Fibroblast of skin of scalp (primary cell): ENCODE results near the gene NRG2.

Experiments
- DNase-seq: peaks from one replicate; pipeline ENCODE4 v3.0.0-alpha.2; 2013

The NRG2 gene

DNA sequence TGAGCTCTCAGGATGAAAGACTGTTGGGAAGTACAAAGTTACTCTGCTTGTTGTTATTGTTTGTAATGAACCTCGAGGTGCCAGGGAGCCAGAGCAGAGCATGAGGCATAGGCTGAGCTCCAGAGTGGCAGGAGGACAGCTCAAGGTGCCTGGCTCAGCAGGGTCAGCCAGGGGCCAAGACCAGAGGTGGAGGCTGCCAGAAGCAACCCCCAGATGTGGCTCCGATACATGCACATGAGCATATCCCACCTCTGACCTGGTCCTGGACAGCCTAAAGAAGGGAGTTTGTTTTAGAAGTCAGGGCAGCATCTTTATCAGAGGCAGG is 141.9 kb downstream of the NRG2 start:
- no peak for DNase-seq

DNA sequence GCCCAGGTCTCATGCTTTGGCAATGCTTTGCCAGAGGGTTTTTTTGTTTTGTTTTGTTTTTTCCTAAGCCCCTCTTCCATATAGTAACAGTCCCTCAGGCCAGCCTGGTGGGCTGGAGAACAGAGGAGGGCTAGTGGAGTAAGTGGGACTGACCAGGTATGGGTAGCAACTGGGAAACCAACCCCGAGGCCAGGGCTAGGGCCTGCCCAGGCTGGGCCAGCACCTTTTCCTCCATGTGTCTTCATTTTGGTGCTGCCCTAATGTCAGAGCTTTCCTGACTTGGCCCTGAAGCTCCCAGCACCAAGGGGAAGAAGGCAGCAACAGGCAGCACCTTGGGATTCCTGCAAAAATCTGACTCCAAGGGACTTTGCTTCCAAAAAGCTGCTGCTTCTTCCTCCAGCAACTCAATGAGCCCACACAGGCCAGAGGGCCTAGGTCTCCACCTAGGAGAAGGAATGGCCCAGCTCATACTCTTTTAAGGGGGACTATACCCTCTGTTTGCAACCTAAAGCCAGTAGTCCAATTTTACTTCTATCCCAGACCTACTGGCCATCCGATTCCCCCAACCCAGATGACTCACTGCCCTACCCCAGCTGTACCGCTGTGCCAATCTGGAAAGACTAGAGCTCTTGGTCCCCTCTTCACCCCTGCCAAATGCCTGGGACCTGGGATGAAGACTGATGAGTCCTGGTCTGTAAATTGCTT is 142.4 kb downstream of the NRG2 start:
- DNase-seq, result no peak

GRCh38 chr5:139898981-139899380 is 144.1 kb downstream of the NRG2 start:
- DNase-seq, result no peak

DNA sequence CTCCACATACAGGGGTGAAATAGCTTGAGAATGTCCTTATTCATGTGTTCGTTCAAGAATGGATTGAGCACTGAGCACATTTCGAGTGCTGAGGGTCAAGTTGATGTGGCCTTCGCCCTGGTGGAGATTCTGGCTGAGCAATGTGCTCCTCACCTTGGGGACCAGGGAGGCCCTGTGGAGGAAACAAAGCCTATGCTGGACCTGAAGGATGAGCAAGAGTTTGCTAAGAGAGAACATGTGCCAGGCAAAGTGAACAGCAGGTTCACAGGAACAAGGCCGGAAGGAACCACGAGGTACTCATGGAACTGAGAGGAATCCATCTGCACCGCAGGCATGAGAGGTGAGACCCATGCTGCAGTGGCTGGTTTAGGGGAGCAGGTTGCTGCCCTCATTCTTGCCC is 145.1 kb downstream of the NRG2 start:
- DNase-seq, result no peak

DNA sequence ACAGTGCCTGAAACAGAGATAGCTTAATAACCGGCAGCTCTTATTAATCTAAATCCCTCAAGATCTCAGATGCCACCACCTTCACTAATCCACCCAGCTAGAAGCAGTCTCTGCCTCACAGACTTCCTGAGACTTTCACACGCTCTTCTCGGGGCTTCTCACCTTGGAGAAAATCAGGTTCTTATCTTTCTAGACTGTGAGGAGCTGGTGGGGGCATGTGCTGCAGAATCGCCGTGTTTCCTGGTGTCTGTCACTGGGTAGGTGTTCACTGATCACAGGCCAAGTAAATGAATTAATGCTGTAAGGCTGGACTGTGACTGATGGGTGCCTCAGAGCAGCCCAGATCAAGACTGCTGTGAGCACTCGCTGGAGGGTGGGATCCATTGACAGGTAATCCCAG is 145.8 kb downstream of the NRG2 start:
- DNase-seq, result no peak

- DNase-seq, result no peak
These were observed 146.4 kb downstream of the NRG2 start for GRCh38 chr5:139896718-139897117.

DNA sequence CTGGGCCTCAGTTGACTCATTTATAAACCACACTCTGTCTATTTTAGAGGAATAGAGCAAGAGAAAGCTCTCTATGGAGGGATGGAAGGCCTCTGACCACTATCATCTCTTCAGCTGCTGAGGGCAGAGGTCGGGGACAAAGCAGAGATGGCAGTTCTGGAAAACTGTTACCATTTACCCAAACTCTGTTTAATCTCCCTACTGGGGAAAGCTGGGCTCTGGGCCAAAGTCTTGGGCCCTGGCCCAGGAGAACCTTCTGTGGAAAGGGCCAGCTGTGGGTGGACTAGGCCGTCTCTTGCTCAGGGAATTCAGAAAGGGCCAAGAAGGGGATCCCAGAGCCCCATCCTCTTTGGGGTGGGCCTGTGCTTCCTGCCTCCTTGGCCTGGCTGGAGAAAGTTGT is 147.5 kb downstream of the NRG2 start:
- DNase-seq, result no peak

DNA sequence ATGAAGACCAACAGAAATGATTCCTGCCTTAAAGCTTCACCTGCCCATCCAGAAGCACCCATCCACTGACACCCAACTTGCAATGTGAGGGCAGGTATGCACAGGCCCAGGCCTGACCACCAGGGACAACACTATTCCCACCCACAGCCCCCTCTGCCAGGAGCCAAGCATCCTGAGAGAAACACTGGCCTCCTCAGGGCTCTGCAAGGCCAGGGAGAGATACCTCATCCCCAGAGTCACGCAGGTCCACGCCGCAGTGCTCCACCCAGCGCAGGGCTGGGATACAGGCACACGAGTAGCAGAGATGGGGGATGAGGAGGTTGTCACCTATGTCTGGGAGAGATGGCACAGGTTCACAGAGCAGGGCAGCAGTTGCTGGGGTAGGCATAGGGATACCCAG is 148.1 kb downstream of the NRG2 start:
- no peak for DNase-seq

- no peak for DNase-seq
These were observed 149.2 kb downstream of the NRG2 start for GRCh38 chr5:139893873-139894272.

- no peak for DNase-seq
These were observed 153.7 kb downstream of the NRG2 start for GRCh38 chr5:139889410-139889809.

DNA sequence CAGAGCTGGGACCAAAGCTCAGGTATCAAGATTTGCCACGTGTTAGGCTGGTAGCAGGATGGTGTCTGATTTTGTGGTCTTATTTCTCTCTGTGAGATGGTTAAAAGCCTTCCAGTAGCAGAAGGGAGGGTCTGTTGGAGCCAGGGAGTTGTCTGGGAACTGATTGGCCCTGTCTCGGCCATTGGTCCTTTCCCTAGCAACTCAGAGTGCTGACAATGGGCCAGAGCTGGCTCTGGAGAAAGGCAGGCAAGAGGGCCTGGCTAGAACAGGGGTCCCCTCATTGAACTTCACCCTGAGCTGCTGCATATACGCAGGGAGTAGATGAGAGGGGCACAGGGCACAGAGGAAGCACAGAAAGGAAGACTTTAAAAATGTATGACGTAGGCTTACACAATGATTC is 154.7 kb downstream of the NRG2 start:
- DNase-seq, result no peak

DNA sequence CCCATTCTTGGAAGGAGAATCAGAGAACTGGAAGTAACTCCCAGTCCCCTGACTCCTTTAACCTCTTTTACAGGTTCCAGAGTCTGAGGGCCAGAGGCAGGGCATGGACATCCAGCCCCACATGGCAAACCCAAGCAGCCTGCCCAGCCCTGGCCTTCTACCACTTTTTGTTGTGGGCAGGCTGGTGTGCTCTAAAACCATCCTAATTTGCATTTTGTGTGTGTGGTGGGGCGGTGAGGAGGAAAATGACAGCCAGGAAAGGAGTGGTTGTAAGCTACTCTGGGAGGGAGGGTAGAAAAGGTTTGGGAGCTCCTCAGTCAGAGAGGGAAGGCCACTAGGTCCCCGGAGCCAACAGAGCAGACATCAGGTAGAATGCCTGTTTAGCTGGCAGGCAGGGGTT is 156.9 kb downstream of the NRG2 start:
- DNase-seq, result no peak

DNA sequence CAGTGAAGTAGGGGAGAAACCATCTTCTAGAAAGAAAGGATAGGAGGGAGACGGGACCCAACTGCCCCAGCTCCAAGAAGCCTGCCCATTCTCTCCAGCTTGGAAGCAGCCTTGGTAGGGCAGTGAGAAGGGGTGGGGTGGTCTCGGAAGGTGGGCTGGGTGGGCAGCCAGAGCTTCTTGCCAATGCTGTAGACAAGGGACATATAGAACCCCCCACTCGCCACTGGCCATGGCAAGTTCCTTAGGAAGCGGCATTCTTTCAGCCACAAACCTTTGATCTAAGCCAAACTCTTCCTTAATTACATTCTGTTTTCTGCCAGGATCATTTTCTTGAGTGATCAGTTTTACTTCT is 157.3 kb downstream of the NRG2 start:
- DNase-seq, result no peak

DNA sequence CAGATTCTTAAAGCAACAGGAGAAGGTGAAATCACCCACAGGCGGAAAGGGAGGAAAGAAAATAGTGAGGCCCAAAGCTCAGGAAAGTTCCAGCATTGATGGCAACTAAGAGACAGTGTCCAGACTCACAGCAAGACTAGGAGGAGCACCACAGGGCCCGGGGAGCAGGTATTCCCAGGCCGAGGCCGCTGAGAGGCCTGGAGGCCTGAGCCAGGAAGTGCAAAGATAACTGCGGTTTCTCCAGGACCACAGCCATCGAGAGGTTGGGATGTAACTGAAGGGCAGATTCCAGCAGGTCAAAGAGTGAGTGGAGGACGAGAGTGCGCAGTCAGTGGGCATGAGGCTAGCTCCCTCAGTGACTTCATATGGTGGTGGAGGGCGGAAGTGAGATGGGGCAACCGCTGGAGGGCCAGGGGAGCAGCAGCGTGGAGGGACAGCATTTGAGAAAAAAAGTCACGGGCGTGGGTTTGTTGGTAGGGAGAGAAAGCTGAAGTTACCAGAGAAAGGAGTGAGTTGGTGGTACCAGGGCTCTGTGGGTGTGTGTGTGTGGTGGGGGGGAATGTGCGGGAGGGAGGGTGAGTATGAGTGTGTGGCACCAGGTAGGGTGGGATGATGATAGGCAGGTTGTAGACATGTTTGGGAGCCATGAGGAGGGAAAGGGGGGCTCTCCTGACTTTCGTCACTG is 157.8 kb downstream of the NRG2 start:
- no peak for DNase-seq

- no peak for DNase-seq
These were observed 158.4 kb downstream of the NRG2 start for GRCh38 chr5:139884734-139885133.

DNA sequence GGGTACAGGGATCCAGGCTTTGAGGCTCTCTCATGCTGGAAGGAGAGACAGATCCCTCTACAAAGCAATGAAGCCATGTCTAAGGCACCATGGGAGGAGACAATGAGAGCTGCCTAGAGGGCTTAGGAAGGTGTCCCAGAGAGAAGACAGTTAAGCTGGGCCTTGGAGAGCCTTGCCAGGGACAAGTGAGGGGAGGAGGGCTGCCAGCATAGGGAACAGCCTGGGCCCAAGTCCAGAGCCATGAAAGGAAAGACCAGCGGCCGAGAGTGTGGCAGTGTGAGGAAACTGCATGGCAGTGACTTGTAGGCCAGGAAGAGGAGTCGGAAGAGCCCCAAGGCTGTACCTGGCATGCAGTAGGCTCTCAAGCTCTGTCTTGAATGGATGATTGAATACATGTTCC is 159.0 kb downstream of the NRG2 start:
- no peak for DNase-seq

GRCh38 chr5:139882961-139883539 is 160.0 kb downstream of the NRG2 start:
- no peak for DNase-seq

DNA sequence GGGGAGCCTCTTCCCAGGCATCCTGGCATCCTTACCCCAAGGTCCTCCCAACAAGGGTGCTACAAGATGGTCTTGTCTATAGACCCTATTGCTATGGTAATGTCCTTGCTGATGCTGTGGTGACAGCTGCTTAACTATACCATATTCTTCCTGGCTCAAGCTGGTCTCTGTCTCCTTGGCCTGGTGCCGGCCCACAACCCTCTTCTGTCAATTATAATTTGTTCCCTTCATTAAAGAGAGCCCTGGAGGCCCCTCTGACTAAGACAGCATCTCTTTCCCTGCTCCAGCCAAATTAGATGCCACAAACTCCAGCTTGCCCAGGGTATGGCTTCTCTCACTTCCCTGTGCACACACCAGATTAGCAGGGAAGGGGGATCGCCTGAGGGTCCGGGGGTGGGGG is 160.8 kb downstream of the NRG2 start:
- no peak for DNase-seq

GRCh38 chr5:139881143-139881733 is 161.9 kb downstream of the NRG2 start:
- DNase-seq, result no peak

DNA sequence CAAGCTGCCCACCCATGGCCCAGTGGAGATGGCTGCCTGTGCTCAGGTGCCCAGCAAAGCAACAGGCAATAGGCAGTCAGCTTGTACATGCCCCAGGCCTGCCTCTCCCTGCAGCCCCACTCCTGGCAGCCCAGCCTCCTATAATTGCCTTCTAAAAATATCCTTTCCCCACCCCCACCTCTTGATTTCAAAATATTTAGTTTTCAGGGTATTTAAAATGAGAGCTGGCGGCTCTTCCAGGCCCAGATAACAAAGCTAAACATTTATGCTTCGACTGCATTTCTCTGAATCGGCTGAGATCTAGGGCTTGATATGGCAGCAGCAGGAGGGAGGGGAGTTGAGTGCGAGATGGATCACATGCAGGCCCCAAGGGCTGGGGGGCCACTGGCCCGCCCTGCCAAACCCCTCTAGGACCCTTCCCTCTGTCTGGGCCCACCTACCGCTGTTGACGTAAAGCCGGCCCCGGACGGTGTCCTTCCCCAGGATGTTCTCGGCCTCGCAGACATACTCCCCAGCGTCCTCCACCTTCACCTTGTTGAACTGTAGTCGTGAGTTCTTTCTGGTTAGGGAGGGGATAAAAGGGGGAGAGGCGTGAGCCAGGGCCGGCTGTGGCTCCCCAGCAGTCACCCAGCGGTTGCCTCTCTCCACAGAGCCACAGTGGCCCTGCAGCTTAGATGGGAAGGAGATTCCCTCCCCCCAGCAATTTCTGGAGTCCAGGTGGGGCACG is 162.5 kb downstream of the NRG2 start:
- DNase-seq, result no peak

- DNase-seq, result no peak
These were observed 165.0 kb downstream of the NRG2 start for GRCh38 chr5:139878093-139878492.

DNA sequence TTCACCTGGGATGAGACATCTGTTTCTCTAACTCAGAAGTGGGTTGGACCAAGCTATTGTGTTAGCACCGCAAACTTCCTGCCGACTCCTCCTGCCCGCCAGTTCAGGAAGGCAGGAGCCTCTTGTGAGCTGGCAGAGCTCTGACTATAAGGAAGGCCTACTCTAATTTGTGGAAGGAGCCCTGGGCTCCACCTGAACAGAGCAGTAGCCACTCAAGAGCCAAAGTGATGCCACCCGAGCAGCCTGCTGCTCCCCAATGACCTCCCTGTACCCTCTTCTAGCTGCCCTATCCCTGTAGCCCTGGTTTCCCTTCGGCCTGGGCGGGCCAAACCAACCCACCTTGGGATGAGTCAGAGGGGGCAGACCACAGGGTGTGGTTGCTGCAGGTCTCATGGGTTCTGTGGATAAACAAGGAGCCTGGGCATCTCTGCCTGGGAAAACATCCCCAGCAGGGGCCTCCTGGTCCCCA is 165.9 kb downstream of the NRG2 start:
- DNase-seq, result no peak

DNA sequence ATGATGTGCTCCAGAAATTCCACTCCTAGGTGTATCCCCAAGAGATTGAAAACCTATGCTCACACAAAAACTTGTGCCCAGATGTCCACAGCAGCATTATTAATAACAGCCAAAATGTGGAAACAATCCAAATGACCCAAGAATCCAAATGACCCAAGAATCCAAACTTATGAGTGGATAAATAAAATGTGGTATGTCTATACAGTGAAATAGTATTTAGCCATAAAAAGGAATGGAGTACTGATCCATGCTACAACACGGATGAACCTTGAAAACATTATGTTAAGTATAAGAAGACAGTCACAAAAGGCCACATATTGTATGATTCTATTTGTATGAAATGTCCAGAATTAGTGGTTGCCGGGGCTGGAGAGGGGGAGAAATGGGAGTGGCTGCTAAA is 167.1 kb downstream of the NRG2 start:
- DNase-seq, result no peak
